Lower leg skin (tissue), 3 donors: ENCODE measurements around the gene TSPAN31.

Experiments
- POLR2A ChIP-seq, 2 donors: fragments of 450-650 bp; IDR thresholded peaks; one replicate each; pipeline ENCODE4 v1.6.1; 2016 to 2017; ENCODE audit warnings: antibody characterized with exemption in 2 of 2, mild to moderate bottlenecking in 1 of 2, moderate library complexity in 1 of 2
- TF ChIP-seq, protein P1 (sequence below), 3 donors: fragments of 450-650 bp; IDR thresholded peaks; one replicate each; pipeline ENCODE4 v1.5.1; 2016; ENCODE audit warnings: antibody characterized with exemption in 3 of 3, mild to moderate bottlenecking in 3 of 3, moderate library complexity in 2 of 3

DNA sequence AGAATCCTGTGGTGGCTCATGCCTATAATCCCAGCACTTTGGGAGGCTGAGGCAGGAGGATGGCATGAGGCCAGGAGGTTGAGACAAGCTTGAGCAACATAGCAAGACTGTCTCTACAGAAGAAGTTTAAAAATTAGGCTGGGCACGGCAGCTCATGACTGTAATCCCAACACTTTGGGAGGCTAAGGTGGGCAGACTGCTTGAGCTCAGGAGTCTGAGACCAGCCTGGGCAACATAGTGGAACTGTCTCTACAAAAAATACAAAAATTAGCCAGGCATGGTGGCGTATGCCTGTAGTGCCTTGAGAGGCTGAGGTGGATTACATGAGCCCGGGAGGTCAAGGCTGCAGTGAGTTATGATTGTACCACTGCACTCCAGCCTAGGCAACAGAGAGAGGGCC is 23.0 kb downstream of the TSPAN31 start:
- TF ChIP-seq, protein P1, sequence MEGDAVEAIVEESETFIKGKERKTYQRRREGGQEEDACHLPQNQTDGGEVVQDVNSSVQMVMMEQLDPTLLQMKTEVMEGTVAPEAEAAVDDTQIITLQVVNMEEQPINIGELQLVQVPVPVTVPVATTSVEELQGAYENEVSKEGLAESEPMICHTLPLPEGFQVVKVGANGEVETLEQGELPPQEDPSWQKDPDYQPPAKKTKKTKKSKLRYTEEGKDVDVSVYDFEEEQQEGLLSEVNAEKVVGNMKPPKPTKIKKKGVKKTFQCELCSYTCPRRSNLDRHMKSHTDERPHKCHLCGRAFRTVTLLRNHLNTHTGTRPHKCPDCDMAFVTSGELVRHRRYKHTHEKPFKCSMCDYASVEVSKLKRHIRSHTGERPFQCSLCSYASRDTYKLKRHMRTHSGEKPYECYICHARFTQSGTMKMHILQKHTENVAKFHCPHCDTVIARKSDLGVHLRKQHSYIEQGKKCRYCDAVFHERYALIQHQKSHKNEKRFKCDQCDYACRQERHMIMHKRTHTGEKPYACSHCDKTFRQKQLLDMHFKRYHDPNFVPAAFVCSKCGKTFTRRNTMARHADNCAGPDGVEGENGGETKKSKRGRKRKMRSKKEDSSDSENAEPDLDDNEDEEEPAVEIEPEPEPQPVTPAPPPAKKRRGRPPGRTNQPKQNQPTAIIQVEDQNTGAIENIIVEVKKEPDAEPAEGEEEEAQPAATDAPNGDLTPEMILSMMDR (IDR thresholded peaks at IDR 0.05), result no peak
- no peak for TF ChIP-seq POLR2A (IDR thresholded peaks at IDR 0.05)
